WTC11 (cell line): ENCODE data around the gene RSAD1. TPM values are rescaled to one million over a fixed set of nuclear protein-coding genes. Genes with fewer than 3 reads are reported as not detected.

Source experiments
- ATAC-seq: fragments of 200-7000 bp; cut with Tn5 transposase; 2 replicates; pipeline ENCODE4 v1.10.0; 2021; ENCODE audit warnings: mild to moderate bottlenecking, moderate library complexity
- CTCF ChIA-PET: fragments of 300-600 bp; sonication (Branson Sonifier 250); formaldehyde crosslinking; loops from one replicate; lab custom pipeline; 2021; ENCODE audit warnings: antibody characterized with exemption; lab: Charles Lee
- POLR2A ChIA-PET: fragments of 350-600 bp; sonication (Branson Sonifier 250); formaldehyde crosslinking; loops from one replicate; lab custom pipeline; 2021; ENCODE audit warnings: antibody characterized with exemption; lab: Charles Lee
- DNase-seq: peaks from one replicate; pipeline ENCODE4 v3.0.0; 2021; ENCODE audit warnings: low spot score
- H3K27ac Mint-ChIP-seq: 2 replicates; pipeline ENCODE4 v1.8.0; 2021; ENCODE audit warnings: mixed read lengths
- H3K27me3 Mint-ChIP-seq: 2 replicates; pipeline ENCODE4 v1.8.0; 2021; ENCODE audit warnings: low read depth, mild to moderate bottlenecking, moderate library complexity, mixed read lengths
- H3K36me3 Mint-ChIP-seq: 2 replicates; pipeline ENCODE4 v1.8.0; 2021; ENCODE audit warnings: mixed read lengths
- H3K4me1 Mint-ChIP-seq: 2 replicates; pipeline ENCODE4 v1.8.0; 2022; ENCODE audit warnings: mixed read lengths
- H3K4me3 Mint-ChIP-seq: 2 replicates; pipeline ENCODE4 v1.8.0; 2021; ENCODE audit warnings: mild to moderate bottlenecking, moderate library complexity, mixed read lengths
- H3K9me3 Mint-ChIP-seq: 2 replicates; pipeline ENCODE4 v1.8.0; 2021; ENCODE audit warnings: mixed read lengths
- CBFB ChIP-seq: sonication (generic); formaldehyde crosslinking; IDR thresholded peaks from 2 replicates; pipeline ENCODE4 v1.8.1; 2022; ENCODE audit warnings: mild to moderate bottlenecking, low read depth, missing genetic modification reagents
- CREM ChIP-seq: sonication (generic); formaldehyde crosslinking; IDR thresholded peaks from 2 replicates; pipeline ENCODE4 v1.8.1; 2022; ENCODE audit warnings: mild to moderate bottlenecking, missing genetic modification reagents, moderate library complexity
- ESRRA ChIP-seq: sonication (generic); formaldehyde crosslinking; IDR thresholded peaks from 2 replicates; pipeline ENCODE4 v1.8.1; 2022; ENCODE audit warnings: mild to moderate bottlenecking, missing genetic modification reagents, borderline replicate concordance
- ETV6 ChIP-seq: sonication (generic); formaldehyde crosslinking; IDR thresholded peaks from 2 replicates; pipeline ENCODE4 v1.8.1; 2022; ENCODE audit warnings: mild to moderate bottlenecking, missing genetic modification reagents
- FOXJ3 ChIP-seq: sonication (generic); formaldehyde crosslinking; IDR thresholded peaks from 2 replicates; pipeline ENCODE4 v1.9.0; 2021; ENCODE audit warnings: missing genetic modification reagents, mild to moderate bottlenecking, borderline replicate concordance
- FOXP1 ChIP-seq: sonication (generic); formaldehyde crosslinking; IDR thresholded peaks from 2 replicates; pipeline ENCODE4 v1.8.0; 2022; ENCODE audit warnings: missing genetic modification reagents, mild to moderate bottlenecking, moderate library complexity, borderline replicate concordance
- GABPB1 ChIP-seq: sonication (generic); formaldehyde crosslinking; IDR thresholded peaks from 2 replicates; pipeline ENCODE4 v1.8.1; 2023; ENCODE audit warnings: mild to moderate bottlenecking, missing genetic modification reagents
- JAZF1 ChIP-seq: fragments of 250-450 bp; sonication (Bioruptor Pico); IDR thresholded peaks from 2 replicates; pipeline ENCODE4 v1.9.0; 2021; ENCODE audit warnings: moderate library complexity, mild to moderate bottlenecking, inconsistent platforms
- JUN ChIP-seq: sonication (generic); formaldehyde crosslinking; IDR thresholded peaks from 2 replicates; pipeline ENCODE4 v1.8.0; 2023; ENCODE audit warnings: mild to moderate bottlenecking, missing genetic modification reagents
- MXD4 ChIP-seq: fragments of 250-450 bp; sonication (Bioruptor Pico); IDR thresholded peaks from 2 replicates; pipeline ENCODE4 v1.8.0; 2021; ENCODE audit warnings: mild to moderate bottlenecking, moderate library complexity, borderline replicate concordance
- NR2C2 ChIP-seq: sonication (generic); formaldehyde crosslinking; IDR thresholded peaks from 2 replicates; pipeline ENCODE4 v1.8.0; 2022; ENCODE audit warnings: mild to moderate bottlenecking, missing genetic modification reagents
- RELA ChIP-seq: sonication (generic); formaldehyde crosslinking; IDR thresholded peaks from 2 replicates; pipeline ENCODE4 v1.8.1; 2022; ENCODE audit warnings: missing genetic modification reagents, mild to moderate bottlenecking, borderline replicate concordance
- TCF7 ChIP-seq: sonication (generic); formaldehyde crosslinking; IDR thresholded peaks from 2 replicates; pipeline ENCODE4 v1.8.0; 2022; ENCODE audit warnings: mild to moderate bottlenecking, low read depth, missing genetic modification reagents, moderate library complexity
- TEAD4 ChIP-seq: sonication (generic); formaldehyde crosslinking; IDR thresholded peaks from 2 replicates; pipeline ENCODE4 v1.8.0; 2022; ENCODE audit warnings: mild to moderate bottlenecking, missing genetic modification reagents
- ZNF121 ChIP-seq: sonication (generic); formaldehyde crosslinking; IDR thresholded peaks from 2 replicates; pipeline ENCODE4 v1.8.0; 2023; ENCODE audit warnings: missing genetic modification reagents
- ZNF317 ChIP-seq: sonication (generic); formaldehyde crosslinking; IDR thresholded peaks from 2 replicates; pipeline ENCODE4 v1.8.1; 2023; ENCODE audit warnings: low read depth, mild to moderate bottlenecking, moderate library complexity, missing genetic modification reagents, borderline replicate concordance
- ZNF396 ChIP-seq: fragments of 250-450 bp; sonication (Bioruptor Pico); IDR thresholded peaks from 2 replicates; pipeline ENCODE4 v1.8.0; 2021; ENCODE audit warnings: mild to moderate bottlenecking, moderate library complexity, borderline replicate concordance
- ZNF423 ChIP-seq: fragments of 250-450 bp; sonication (Bioruptor Pico); IDR thresholded peaks from 2 replicates; pipeline ENCODE4 v2.1.2; 2022; ENCODE audit warnings: mild to moderate bottlenecking, moderate library complexity
- total RNA-seq: library from RNA; stranded (reverse); gene quantifications from 3 replicates; pipeline ENCODE4 v1.2.3, GENCODE V29; 2021
- TF ChIP-seq, protein P1 (sequence below): sonication (generic); formaldehyde crosslinking; IDR thresholded peaks from 2 replicates; pipeline ENCODE4 v1.8.1; 2022; ENCODE audit warnings: low read depth, mild to moderate bottlenecking, moderate library complexity, missing genetic modification reagents, borderline replicate concordance
- TF ChIP-seq, protein P2 (sequence below): sonication (generic); formaldehyde crosslinking; conservative IDR thresholded peaks from 2 replicates; pipeline ENCODE4 v1.8.1; 2023; ENCODE audit warnings: mild to moderate bottlenecking, low read depth, missing genetic modification reagents, moderate library complexity
- TF ChIP-seq, protein P3 (sequence below): sonication (generic); formaldehyde crosslinking; IDR thresholded peaks from 2 replicates; pipeline ENCODE4 v1.8.0; 2022; ENCODE audit warnings: mild to moderate bottlenecking, missing genetic modification reagents
- TF ChIP-seq, protein P4 (sequence below): sonication (generic); formaldehyde crosslinking; IDR thresholded peaks from 2 replicates; pipeline ENCODE4 v1.8.0; 2022; ENCODE audit warnings: mild to moderate bottlenecking, missing genetic modification reagents
- TF ChIP-seq, protein P5 (sequence below): fragments of 250-450 bp; sonication (Bioruptor Pico); IDR thresholded peaks from 2 replicates; pipeline ENCODE4 v1.9.0; 2021; ENCODE audit warnings: mild to moderate bottlenecking

Gene RSAD1
- total RNA-seq, 1 experiment from 2014 or later = 35.1 TPM

DNA sequence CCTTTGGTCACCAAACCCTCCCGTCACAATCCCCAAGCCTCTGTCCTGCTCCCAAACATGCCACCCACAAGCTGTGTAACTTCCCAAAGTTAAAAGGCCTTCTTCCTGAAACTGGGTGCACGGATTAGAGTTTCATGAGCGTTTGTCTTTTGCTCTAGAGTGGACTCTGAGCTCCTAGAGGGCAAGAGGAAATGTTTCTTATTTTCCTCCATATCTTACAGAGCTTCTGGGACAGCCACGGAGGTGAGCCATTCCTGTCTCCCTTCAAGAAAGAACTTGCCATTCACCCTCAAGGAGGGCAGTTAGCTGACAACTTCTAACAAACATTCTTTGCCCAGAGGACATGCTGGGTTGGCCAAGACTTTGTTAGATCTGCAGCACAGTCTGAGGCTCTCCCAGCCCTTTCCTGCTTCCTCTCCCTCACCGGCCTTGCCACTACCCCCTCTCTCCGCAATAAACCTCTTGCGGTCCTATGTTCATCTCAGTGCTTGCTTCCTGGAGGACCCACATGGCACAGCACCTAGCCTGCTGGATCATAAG, 27.0 kb downstream of the RSAD1 start:
- Mint-ChIP-seq H3K9me3 (no peaks in the 10 kb centered on the region), H3K4me1 (peaks cover 24% of the 10 kb centered on the region), H3K36me3 (no peaks in the 10 kb centered on the region), H3K4me3 (no peak overlapping the region), H3K27me3 (peaks cover 6% of the 10 kb centered on the region), H3K27ac (no peak overlapping the region; the same call in 1 of the 2 replicates)
- no peak for TF ChIP-seq TCF7
- TF ChIP-seq, protein P1, sequence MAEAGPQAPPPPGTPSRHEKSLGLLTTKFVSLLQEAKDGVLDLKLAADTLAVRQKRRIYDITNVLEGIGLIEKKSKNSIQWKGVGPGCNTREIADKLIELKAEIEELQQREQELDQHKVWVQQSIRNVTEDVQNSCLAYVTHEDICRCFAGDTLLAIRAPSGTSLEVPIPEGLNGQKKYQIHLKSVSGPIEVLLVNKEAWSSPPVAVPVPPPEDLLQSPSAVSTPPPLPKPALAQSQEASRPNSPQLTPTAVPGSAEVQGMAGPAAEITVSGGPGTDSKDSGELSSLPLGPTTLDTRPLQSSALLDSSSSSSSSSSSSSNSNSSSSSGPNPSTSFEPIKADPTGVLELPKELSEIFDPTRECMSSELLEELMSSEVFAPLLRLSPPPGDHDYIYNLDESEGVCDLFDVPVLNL (CRISPR knock-in tag) = no peak
- TF ChIP-seq ZNF317 (CRISPR knock-in tag) = no peak
- no peak for TF ChIP-seq GABPB1
- TF ChIP-seq ZNF396 (CRISPR knock-in tag) = no peak
- TF ChIP-seq NR2C2 (CRISPR knock-in tag) = no peak
- TF ChIP-seq, protein P2, sequence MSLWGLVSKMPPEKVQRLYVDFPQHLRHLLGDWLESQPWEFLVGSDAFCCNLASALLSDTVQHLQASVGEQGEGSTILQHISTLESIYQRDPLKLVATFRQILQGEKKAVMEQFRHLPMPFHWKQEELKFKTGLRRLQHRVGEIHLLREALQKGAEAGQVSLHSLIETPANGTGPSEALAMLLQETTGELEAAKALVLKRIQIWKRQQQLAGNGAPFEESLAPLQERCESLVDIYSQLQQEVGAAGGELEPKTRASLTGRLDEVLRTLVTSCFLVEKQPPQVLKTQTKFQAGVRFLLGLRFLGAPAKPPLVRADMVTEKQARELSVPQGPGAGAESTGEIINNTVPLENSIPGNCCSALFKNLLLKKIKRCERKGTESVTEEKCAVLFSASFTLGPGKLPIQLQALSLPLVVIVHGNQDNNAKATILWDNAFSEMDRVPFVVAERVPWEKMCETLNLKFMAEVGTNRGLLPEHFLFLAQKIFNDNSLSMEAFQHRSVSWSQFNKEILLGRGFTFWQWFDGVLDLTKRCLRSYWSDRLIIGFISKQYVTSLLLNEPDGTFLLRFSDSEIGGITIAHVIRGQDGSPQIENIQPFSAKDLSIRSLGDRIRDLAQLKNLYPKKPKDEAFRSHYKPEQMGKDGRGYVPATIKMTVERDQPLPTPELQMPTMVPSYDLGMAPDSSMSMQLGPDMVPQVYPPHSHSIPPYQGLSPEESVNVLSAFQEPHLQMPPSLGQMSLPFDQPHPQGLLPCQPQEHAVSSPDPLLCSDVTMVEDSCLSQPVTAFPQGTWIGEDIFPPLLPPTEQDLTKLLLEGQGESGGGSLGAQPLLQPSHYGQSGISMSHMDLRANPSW (CRISPR knock-in tag) = no peak
- no peak for TF ChIP-seq MXD4
- no peak for TF ChIP-seq JUN
- no peak for TF ChIP-seq TEAD4 (CRISPR knock-in tag)
- TF ChIP-seq ZNF423 = no peak
- TF ChIP-seq, protein P3, sequence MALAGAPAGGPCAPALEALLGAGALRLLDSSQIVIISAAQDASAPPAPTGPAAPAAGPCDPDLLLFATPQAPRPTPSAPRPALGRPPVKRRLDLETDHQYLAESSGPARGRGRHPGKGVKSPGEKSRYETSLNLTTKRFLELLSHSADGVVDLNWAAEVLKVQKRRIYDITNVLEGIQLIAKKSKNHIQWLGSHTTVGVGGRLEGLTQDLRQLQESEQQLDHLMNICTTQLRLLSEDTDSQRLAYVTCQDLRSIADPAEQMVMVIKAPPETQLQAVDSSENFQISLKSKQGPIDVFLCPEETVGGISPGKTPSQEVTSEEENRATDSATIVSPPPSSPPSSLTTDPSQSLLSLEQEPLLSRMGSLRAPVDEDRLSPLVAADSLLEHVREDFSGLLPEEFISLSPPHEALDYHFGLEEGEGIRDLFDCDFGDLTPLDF (CRISPR knock-in tag) = no peak
- no peak for TF ChIP-seq ETV6 (CRISPR knock-in tag)
- TF ChIP-seq, protein P4, sequence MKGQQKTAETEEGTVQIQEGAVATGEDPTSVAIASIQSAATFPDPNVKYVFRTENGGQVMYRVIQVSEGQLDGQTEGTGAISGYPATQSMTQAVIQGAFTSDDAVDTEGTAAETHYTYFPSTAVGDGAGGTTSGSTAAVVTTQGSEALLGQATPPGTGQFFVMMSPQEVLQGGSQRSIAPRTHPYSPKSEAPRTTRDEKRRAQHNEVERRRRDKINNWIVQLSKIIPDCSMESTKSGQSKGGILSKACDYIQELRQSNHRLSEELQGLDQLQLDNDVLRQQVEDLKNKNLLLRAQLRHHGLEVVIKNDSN (CRISPR knock-in tag) = no peak
- no peak for TF ChIP-seq ESRRA (CRISPR knock-in tag)
- TF ChIP-seq FOXP1 (CRISPR knock-in tag) = no peak
- no peak for TF ChIP-seq JAZF1 (CRISPR knock-in tag)
- ATAC-seq = no peak
- POLR2A ChIA-PET = no interaction called here
- DNase-seq = no peak
- CTCF ChIA-PET = interaction anchor here (1.6 kb wide), 1 partner anchor 125 kb away, joined by 4 read pairs; no protein-coding TSS in a partner anchor

DNA sequence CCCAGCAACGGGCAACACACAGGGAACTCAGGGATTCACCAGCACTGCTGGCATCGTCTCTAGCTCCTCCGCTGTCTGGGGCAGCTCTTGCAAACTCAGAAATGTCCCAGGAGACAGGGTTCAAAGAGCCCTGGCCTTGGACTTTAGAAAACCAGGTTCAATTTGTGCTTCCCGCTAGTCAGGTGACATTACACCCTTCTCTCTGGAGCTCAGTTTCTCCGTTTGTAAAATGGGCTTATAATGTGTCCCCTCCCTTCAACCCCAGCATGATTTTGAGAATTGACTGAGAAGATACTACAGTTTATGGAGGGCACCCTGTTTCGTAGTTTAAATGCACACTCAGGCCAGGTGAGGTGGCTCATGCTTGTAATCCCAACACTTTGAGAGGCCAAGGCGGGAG, 27.6 kb downstream of the RSAD1 start:
- no peak for DNase-seq
- Mint-ChIP-seq H3K36me3 (no peaks in the 10 kb centered on the region), H3K27ac (no peak overlapping the region), H3K4me3 (no peak overlapping the region), H3K9me3 (no peaks in the 10 kb centered on the region), H3K4me1 (peaks cover 28% of the 10 kb centered on the region), H3K27me3 (peaks cover 6% of the 10 kb centered on the region)
- CTCF ChIA-PET = interaction anchor here (1.1 to 1.6 kb wide), 3 partner anchors 27 to 124 kb away, joined by 3 to 6 read pairs (median 4); partner anchors contain the start of gene LRRC59
- POLR2A ChIA-PET = no interaction called here
- no peak for TF ChIP-seq RELA (CRISPR knock-in tag)
- TF ChIP-seq, protein P5, sequence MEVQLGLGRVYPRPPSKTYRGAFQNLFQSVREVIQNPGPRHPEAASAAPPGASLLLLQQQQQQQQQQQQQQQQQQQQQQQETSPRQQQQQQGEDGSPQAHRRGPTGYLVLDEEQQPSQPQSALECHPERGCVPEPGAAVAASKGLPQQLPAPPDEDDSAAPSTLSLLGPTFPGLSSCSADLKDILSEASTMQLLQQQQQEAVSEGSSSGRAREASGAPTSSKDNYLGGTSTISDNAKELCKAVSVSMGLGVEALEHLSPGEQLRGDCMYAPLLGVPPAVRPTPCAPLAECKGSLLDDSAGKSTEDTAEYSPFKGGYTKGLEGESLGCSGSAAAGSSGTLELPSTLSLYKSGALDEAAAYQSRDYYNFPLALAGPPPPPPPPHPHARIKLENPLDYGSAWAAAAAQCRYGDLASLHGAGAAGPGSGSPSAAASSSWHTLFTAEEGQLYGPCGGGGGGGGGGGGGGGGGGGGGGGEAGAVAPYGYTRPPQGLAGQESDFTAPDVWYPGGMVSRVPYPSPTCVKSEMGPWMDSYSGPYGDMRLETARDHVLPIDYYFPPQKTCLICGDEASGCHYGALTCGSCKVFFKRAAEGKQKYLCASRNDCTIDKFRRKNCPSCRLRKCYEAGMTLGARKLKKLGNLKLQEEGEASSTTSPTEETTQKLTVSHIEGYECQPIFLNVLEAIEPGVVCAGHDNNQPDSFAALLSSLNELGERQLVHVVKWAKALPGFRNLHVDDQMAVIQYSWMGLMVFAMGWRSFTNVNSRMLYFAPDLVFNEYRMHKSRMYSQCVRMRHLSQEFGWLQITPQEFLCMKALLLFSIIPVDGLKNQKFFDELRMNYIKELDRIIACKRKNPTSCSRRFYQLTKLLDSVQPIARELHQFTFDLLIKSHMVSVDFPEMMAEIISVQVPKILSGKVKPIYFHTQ (CRISPR knock-in tag) = no peak
- no peak for TF ChIP-seq CBFB
- TF ChIP-seq ZNF423 = no peak
- TF ChIP-seq ZNF121 (CRISPR knock-in tag) = no peak
- no peak for TF ChIP-seq JAZF1 (CRISPR knock-in tag)
- TF ChIP-seq JUN = no peak
- TF ChIP-seq FOXJ3 (CRISPR knock-in tag) = no peak
- no peak for TF ChIP-seq CREM (CRISPR knock-in tag)
- ATAC-seq = no peak
